NOMO-1 treated with dmso at 0.1 percent for 144 hours (cell line): ENCODE measurements around the gene EFHB.
A peak's percentile ranks its signal among the peaks of the same experiment; 100 is the strongest.
"Not testable (repeated sequence)": the region's sequence is repeated elsewhere in the genome, so short reads cannot be mapped to it uniquely, and the experiment has no call there.

Experiments used
- DNase-seq: peaks from one replicate; lab custom pipeline; 2025; ENCODE audit not compliant: unreplicated experiment; lab: John Stamatoyannopoulos, UW

The EFHB gene

DNA sequence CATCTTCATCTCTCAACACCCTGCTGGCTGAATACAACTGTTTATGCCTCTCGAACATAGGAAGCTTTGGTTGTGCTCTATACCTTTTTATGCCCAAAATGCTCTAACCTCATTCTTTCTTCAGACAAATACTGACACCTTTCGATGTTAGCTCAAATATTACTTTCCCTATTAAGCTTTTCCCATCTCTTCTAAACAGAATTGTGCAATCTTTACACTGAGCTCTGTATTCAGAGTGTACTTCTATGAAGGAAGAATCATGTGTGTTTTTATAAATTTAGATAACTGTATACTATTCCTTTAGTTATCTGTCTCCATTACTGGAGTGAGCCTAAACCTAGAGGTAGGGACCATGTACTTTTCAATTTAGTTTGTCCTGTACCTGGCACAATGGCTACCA lies 1.6 kb downstream of the EFHB start:
- DNase-seq: no peak

DNA sequence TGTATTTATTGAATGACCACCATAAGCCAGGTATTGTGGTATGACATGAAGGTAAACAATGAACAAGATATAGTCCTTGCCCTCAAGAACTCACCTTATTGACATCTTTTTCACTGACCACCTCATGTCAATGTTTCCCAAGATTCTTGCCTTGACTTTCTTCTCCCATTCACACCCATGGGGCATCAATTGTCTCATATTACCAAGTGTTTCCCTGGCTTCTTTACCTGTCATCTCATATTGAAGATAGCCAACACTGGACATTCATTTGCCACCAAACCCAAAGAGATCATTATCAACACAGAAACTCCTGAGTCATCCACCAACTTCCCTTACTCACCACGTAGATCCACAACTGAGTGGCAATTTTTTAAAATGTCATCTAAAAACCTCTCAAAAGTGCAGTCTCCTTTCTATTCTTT lies 2.2 kb downstream of the EFHB start:
- DNase-seq: peak; percentile 4

DNA sequence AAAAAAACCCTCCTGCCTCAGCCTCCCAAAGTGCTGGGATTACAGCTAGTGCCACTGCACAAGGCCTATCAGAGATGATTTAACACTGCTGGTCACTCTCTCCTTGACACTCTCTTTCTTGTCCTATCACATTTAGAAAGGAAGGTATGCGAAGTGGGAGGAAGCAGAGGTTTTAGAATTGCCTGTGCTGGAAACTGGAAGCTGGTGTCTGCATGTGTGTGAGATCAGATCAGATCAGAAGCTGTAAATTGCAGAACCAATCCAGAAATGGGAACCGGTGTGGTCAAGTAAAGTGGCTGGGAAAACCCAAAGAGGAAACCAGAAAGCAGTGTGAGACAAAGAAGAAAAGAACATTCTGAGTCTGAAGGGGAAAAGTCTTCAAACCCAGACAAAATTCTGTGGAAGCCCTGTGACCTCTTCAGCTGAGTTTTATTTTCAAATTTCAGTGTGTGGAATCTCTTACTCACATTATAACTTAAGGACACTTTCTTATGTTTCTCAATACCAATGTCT lies 2.8 kb downstream of the EFHB start:
- peak; percentile 49 for DNase-seq

- no peak for DNase-seq
Measured at GRCh38 chr3:19920401-19921080, 13.5 kb downstream of the EFHB start.

GRCh38 chr3:19917167-19917566 lies 16.9 kb downstream of the EFHB start:
- DNase-seq: no peak

- DNase-seq: no peak
Measured at GRCh38 chr3:19911452-19911851, 22.6 kb downstream of the EFHB start.

GRCh38 chr3:19907523-19907922 lies 26.5 kb downstream of the EFHB start:
- DNase-seq: no peak

DNA sequence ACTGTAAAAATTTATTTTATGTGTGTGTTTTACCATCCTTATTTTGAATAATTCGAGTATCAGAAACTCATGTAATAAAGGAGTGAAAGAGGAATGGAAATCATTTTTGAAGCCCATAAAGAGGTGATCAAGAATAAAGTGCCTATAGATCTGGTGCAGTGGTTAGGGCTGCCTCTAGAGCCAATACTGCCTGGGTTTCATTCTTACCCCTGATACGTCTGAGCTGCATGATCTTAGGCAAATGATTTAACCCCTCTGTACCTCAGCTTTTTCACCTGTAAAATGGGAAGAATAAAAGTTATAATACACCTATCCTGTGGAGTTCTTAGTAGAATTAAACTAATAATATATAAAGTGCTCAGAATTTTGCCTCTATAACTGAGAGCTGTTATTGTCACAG lies 30.4 kb downstream of the EFHB start:
- no peak for DNase-seq

- peak; percentile 39 for DNase-seq
Measured at GRCh38 chr3:19901918-19902317, 32.1 kb downstream of the EFHB start.

GRCh38 chr3:19901337-19901736 lies 32.7 kb downstream of the EFHB start:
- DNase-seq: peak; percentile 16

- DNase-seq: not testable (repeated sequence)
Measured at GRCh38 chr3:19899833-19900232, 34.2 kb downstream of the EFHB start.

- DNase-seq: no peak
Measured at GRCh38 chr3:19899264-19899663, 34.8 kb downstream of the EFHB start.

- no peak for DNase-seq
Measured at GRCh38 chr3:19898721-19899120, 35.3 kb downstream of the EFHB start.

DNA sequence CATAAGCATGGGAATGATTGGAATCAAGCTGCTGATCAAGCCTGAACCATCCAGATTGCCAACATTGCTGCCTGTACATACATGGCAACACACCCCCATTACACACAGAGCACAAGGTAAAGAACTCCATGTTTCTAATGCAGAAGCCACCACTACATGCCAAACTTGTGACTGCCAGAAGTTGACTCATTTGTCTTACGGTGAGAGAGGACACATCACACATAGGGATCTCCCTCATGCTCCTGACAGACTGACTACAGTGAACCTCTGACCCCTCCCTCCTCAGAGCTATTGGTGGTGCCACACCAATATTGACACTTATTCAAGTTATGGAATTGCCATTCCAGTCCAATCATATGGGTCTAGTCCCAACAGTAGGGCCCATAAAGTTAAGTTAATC lies 42.3 kb downstream of the EFHB start:
- no peak for DNase-seq

DNA sequence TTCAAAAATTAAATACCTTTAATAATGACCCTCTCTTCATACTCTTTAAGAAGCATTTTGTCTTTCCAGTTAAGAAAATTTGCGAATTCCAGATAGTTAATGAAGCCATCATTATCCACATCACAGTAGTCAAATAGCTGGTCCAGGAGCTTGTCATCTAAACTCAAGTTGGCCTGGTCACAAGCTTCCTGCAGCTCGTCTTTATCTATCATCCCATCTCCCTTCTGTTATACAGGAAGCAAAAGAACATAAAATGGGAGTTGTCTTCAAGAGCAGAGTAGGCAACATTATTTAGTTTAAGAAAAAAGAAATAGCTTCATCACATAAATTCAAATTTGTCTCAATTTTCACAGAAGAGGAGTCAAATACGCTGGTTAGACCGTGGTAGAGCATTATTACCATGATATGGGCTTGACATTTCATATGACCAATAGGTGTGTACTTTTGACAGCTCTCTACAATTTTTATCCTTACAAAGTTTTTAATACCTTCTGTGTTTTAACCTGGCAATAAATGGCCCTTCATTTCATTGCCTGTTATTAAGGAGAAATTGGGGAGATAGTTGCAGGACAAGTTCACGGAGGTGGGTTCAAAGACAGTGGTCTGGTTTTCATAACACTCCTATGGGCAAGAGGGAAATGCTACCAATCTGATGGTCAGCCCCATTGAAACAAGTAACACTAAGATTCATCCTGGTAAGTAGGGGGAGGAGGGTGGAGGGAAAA lies 45.4 kb downstream of the EFHB start:
- DNase-seq: no peak

DNA sequence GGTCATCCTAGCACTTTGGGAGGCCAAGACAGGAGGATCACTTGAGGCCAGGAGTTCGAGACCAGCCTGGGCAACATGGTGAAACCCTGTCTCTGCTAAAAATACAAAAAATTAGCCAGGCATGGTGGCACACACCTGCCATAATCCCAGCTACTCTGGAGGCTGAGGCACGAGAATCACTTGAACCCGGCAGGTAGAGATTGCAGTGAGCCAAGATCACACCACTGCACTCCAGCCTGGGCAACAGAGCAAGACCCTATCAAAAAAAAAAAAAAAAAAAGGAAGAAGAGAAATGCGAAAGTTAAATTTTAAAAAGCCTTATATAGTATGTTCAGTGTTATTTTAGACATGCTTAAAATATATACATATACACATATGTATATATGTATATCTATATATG lies 46.9 kb downstream of the EFHB start:
- DNase-seq: not testable (repeated sequence)

GRCh38 chr3:19886404-19886803 lies 47.6 kb downstream of the EFHB start:
- DNase-seq: no peak

- DNase-seq: no peak
Measured at GRCh38 chr3:19885468-19885867, 48.5 kb downstream of the EFHB start.

GRCh38 chr3:19881852-19882251 lies 52.2 kb downstream of the EFHB start:
- no peak for DNase-seq

GRCh38 chr3:19881036-19881435 lies 53.0 kb downstream of the EFHB start:
- no peak for DNase-seq

DNA sequence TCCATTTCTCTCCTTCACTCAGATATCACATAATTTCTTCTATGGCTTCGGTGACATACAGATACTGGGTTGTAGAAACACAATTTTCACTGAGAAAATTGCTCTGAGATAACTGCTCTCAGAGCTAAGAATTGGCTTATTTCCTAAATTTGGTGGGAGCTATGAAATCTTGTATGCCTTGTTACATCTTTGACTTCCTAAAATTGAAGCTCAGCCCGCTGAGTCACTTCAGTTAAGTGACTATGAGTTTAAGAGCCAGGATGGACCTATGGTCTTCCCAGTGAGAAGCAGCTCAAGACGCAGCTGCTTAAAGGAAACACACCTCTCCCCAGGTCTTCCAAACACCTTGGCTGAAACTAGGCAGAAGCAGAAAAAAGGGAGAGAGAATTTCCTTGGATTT lies 56.4 kb downstream of the EFHB start:
- no peak for DNase-seq

DNA sequence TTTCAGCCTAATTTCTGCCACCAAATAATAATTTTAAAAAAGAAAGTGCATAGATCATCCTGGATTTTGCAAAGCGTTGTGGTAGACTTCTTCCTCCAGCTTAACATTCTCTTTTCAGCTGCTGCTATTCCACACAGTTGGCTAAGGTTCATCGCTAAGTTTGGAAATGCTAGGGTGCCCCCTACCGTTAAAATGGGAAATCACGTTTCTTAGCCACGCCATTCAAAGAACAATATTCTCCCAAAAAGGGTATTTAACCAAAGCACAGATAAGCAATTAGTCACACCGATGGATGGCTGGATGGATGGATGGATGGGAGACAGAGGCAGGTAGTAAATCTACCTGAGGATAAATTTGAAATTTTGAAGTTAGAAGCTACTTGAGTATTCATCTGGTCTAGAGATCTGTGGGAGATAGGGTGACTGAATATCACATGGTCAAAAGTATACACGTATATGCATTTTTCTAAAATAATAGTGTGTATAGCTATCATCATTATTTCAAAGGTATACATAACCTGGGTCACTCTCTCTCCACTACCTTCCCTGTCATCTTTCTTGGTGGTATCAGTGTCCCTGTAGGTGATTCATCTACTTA lies 67.2 kb downstream of the EFHB start:
- no peak for DNase-seq
